Measurements from ENCODE around the gene ING3.

DNA sequence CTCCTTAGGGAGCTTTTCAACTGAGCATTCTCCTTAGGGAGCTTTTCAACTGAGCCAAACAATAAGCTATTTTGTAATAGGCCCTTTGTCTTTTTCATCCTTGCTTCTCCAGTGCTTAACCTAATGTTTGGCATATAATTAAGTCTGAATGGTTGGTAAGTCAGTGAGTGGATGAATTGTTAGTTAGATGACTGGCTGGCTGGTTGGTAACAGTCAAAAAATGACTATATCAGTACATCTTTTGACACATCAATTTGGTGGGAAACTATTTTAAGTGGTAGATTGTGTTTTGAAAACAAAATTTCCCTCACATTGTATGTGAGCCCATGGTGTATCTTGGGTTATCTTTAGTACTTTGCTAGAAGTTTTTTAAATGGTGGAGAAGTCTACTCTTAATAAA, 16.4 kb downstream of the ING3 start:
- TF ChIP-seq, protein P1, sequence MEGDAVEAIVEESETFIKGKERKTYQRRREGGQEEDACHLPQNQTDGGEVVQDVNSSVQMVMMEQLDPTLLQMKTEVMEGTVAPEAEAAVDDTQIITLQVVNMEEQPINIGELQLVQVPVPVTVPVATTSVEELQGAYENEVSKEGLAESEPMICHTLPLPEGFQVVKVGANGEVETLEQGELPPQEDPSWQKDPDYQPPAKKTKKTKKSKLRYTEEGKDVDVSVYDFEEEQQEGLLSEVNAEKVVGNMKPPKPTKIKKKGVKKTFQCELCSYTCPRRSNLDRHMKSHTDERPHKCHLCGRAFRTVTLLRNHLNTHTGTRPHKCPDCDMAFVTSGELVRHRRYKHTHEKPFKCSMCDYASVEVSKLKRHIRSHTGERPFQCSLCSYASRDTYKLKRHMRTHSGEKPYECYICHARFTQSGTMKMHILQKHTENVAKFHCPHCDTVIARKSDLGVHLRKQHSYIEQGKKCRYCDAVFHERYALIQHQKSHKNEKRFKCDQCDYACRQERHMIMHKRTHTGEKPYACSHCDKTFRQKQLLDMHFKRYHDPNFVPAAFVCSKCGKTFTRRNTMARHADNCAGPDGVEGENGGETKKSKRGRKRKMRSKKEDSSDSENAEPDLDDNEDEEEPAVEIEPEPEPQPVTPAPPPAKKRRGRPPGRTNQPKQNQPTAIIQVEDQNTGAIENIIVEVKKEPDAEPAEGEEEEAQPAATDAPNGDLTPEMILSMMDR (conservative IDR thresholded peaks at IDR 0.05) = no peak
- TF ChIP-seq ZFX (IDR thresholded peaks at IDR 0.05) = no peak
